DOHH2 (cell line): ENCODE data around the gene ADCY5.

ENCODE experiments used
- CTCF ChIP-seq: fragments of 200-600 bp; sonication (generic); IDR thresholded peaks from one replicate; pipeline ENCODE4 v1.5.1; 2014; ENCODE audit warnings: antibody characterized with exemption, mild to moderate bottlenecking, low read depth, low read length; ENCODE audit not compliant: poor library complexity, severe bottlenecking
- EZH2phosphoT487 ChIP-seq: fragments of 200-600 bp; sonication (generic); IDR thresholded peaks from 2 replicates; pipeline ENCODE4 v1.6.1; 2017; ENCODE audit warnings: borderline replicate concordance, mild to moderate bottlenecking, antibody characterized with exemption, low read length, moderate library complexity, mixed read lengths

GRCh38 chr3:123315271-123315595 is 133.7 kb downstream of the ADCY5 start:
- TF ChIP-seq CTCF, result no peak
- TF ChIP-seq EZH2phosphoT487, result no peak
